A549 (cell line): Measurements from ENCODE around the gene ARPC1A.

Experiments
- JUN ChIP-seq, 2 experiments: fragments of >200 bp; sonication (Bioruptor Twin); formaldehyde crosslinking; IDR thresholded peaks; 2 replicates in 1 of 2; 3 replicates in 1 of 2; pipeline ENCODE4 v1.6.1; 2016 to 2017
- RAD21 ChIP-seq, 2 experiments: fragments of >200 bp in 1 of 2; sonication (Bioruptor Twin) in 1 of 2; formaldehyde crosslinking in 1 of 2; IDR thresholded peaks in 1 of 2; conservative IDR thresholded peaks in 1 of 2; 2 replicates in 1 of 2; 3 replicates in 1 of 2; pipeline ENCODE4 v1.6.1; 2012 to 2018; ENCODE audit warnings: inconsistent platforms in 1 of 2
- ZSCAN20 ChIP-seq: fragments of 250-450 bp; sonication (Bioruptor Pico); IDR thresholded peaks from 2 replicates; pipeline ENCODE4 v1.8.0; 2022; ENCODE audit warnings: mild to moderate bottlenecking, moderate library complexity
- TF ChIP-seq, protein P1 (sequence below): fragments of >200 bp; sonication (Bioruptor Twin); formaldehyde crosslinking; IDR thresholded peaks from 3 replicates; pipeline ENCODE4 v1.5.1; 2016

DNA sequence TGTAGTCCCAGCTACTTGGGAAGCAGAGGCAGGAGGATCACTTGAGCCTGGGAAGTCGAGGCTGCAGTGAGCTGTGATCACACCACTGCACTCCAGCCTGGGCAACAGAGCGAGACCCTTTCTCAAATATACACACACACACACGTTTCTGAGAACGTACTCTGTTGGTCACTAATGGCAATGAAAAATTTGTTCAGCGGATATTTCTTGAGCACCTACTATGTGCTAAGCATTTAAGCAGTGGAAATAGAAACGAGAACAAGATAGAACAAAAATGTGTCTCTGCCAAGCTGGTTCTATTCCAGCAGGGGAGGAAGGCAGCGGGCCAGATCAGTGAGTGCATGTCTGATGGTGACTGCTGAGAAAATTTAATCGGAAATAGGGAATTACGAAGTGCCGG, 57.5 kb downstream of the ARPC1A start:
- TF ChIP-seq ZSCAN20, result no peak
- TF ChIP-seq JUN (IDR thresholded peaks at IDR 0.05), result no peak
- TF ChIP-seq, protein P1, sequence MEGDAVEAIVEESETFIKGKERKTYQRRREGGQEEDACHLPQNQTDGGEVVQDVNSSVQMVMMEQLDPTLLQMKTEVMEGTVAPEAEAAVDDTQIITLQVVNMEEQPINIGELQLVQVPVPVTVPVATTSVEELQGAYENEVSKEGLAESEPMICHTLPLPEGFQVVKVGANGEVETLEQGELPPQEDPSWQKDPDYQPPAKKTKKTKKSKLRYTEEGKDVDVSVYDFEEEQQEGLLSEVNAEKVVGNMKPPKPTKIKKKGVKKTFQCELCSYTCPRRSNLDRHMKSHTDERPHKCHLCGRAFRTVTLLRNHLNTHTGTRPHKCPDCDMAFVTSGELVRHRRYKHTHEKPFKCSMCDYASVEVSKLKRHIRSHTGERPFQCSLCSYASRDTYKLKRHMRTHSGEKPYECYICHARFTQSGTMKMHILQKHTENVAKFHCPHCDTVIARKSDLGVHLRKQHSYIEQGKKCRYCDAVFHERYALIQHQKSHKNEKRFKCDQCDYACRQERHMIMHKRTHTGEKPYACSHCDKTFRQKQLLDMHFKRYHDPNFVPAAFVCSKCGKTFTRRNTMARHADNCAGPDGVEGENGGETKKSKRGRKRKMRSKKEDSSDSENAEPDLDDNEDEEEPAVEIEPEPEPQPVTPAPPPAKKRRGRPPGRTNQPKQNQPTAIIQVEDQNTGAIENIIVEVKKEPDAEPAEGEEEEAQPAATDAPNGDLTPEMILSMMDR, result no peak
- TF ChIP-seq RAD21 (conservative IDR thresholded peaks at IDR 0.05 in 1 of 2, IDR thresholded peaks at IDR 0.05 in 1 of 2), result no peak
